OCI-LY1 (cell line): ENCODE measurements around the gene ETS2.

Source experiments
- EZH2 ChIP-seq: fragments of 200-600 bp; sonication (generic), shearing (Covaris generic); IDR thresholded peaks from 2 replicates; pipeline ENCODE4 v1.8.0; 2017; ENCODE audit warnings: borderline replicate concordance, mixed run types, mild to moderate bottlenecking, antibody characterized with exemption, low read length, moderate library complexity, mixed read lengths
- TF ChIP-seq, protein P1 (sequence below): fragments of 200-600 bp; sonication (generic), shearing (Covaris generic); IDR thresholded peaks from 2 replicates; pipeline ENCODE4 v1.5.1; 2017; ENCODE audit warnings: mild to moderate bottlenecking, antibody characterized with exemption, low read length, moderate library complexity, mixed read lengths

DNA sequence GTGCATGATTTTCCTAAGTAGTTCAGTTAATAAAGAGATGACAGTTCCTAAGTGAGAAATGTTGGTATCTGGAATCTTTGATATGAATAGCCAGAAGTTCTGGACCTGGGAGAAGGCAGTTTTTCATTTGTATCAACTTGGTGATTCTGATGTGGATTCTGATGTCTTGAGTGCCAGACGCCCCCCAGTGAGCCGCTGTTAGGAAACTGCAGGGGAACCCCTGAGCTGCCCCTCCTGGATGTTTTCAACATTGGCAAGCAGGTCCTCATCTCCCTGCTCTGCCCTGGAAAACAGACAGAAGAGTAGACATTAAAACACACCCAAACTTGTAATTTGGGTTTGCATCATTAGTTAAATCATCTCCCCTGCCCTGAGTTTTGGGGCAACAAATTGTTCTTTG, 7.4 kb downstream of the ETS2 start:
- TF ChIP-seq, protein P1, sequence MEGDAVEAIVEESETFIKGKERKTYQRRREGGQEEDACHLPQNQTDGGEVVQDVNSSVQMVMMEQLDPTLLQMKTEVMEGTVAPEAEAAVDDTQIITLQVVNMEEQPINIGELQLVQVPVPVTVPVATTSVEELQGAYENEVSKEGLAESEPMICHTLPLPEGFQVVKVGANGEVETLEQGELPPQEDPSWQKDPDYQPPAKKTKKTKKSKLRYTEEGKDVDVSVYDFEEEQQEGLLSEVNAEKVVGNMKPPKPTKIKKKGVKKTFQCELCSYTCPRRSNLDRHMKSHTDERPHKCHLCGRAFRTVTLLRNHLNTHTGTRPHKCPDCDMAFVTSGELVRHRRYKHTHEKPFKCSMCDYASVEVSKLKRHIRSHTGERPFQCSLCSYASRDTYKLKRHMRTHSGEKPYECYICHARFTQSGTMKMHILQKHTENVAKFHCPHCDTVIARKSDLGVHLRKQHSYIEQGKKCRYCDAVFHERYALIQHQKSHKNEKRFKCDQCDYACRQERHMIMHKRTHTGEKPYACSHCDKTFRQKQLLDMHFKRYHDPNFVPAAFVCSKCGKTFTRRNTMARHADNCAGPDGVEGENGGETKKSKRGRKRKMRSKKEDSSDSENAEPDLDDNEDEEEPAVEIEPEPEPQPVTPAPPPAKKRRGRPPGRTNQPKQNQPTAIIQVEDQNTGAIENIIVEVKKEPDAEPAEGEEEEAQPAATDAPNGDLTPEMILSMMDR, result no peak
- TF ChIP-seq EZH2, result no peak
